SK-N-MC (cell line): ENCODE results near the gene SYNM.

Experiments used
- DNase-seq: peaks from one replicate; pipeline ENCODE4 v3.0.0-alpha.2; 2011; ENCODE audit warnings: low read depth, low spot score
- H3K27ac ChIP-seq: fragments of 200-600 bp; sonication (generic); 2 replicates; pipeline ENCODE4 v1.5.1; 2016; ENCODE audit warnings: mixed run types
- H3K36me3 ChIP-seq: fragments of 200-600 bp; sonication (generic); 2 replicates; pipeline ENCODE4 v1.6.1; 2017; ENCODE audit warnings: antibody characterized with exemption, low read length, mixed read lengths; ENCODE audit not compliant: insufficient read depth
- H3K4me3 ChIP-seq: fragments of 200-600 bp; sonication (generic); 2 replicates; pipeline ENCODE4 v1.5.1; 2016
- H3K9ac ChIP-seq: fragments of 200-600 bp; sonication (generic); 2 replicates; pipeline ENCODE4 v1.8.0; 2017; ENCODE audit warnings: mixed run types, mixed read lengths; ENCODE audit not compliant: insufficient read length
- H3K9me3 ChIP-seq: fragments of 200-600 bp; sonication (generic); 2 replicates; pipeline ENCODE4 v1.6.1; 2017; ENCODE audit warnings: low read depth, mild to moderate bottlenecking, antibody characterized with exemption, low read length, moderate library complexity, mixed read lengths
- EZH2 ChIP-seq: fragments of 200-600 bp; sonication (generic); IDR thresholded peaks from one replicate; pipeline ENCODE4 v1.6.1; 2017; ENCODE audit warnings: antibody characterized with exemption
- FOXP2 ChIP-seq: optimal IDR thresholded peaks from 2 replicates; pipeline ENCODE3; 2011; ENCODE audit warnings: mild to moderate bottlenecking, moderate library complexity; ENCODE audit not compliant: insufficient read depth; ENCODE audit errors: extremely low read length, control extremely low read depth
- POLR2AphosphoS5 ChIP-seq: IDR thresholded peaks from 2 replicates; pipeline ENCODE4 v1.6.1; 2012; ENCODE audit warnings: mild to moderate bottlenecking, low read depth, low read length, borderline replicate concordance

SYNM gene

GRCh38 chr15:99131441-99132023, 26.7 kb downstream of the SYNM start:
- no peaks in the 10 kb centered on the region for H3K9me3 ChIP-seq
- TF ChIP-seq POLR2AphosphoS5 (no peak), EZH2 (no peak), FOXP2 (no peak)
- H3K9ac ChIP-seq, result no peak overlapping the region
- no peak for DNase-seq
- H3K36me3 ChIP-seq, result no peaks in the 10 kb centered on the region
- H3K27ac ChIP-seq, result no peak overlapping the region
- no peak overlapping the region for H3K4me3 ChIP-seq

- TF ChIP-seq POLR2AphosphoS5 (no peak), FOXP2 (no peak), EZH2 (no peak)
- Histone ChIP-seq H3K27ac (no peak overlapping the region), H3K36me3 (no peaks in the 10 kb centered on the region), H3K4me3 (no peak overlapping the region), H3K9ac (no peak overlapping the region), H3K9me3 (no peaks in the 10 kb centered on the region)
- DNase-seq, result no peak
Observed at GRCh38 chr15:99132122-99132521, 27.2 kb downstream of the SYNM start.

DNA sequence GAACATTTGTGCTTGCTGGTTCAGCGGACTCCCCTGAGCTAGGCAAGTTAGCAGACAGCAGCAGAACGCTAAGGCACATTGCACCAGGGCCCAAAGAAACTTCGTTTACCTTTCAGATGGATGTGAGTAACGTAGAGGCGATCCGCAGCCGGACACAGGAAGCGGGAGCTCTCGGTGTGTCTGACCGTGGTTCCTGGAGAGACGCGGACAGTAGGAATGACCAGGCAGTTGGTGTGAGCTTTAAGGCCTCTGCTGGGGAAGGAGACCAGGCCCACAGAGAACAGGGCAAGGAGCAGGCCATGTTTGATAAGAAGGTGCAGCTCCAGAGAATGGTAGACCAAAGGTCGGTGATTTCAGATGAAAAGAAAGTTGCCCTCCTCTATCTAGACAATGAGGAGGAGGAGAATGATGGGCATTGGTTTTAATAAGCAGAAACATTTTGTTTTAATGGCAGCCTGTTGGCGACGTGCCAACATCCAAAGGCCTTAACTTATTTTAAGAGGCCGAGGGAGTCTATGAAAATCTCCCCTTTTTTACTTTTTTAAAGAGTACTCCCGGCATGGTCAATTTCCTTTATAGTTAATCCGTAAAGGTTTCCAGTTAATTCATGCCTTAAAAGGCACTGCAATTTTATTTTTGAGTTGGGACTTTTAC, 27.9 kb downstream of the SYNM start:
- Histone ChIP-seq H3K36me3 (no peaks in the 10 kb centered on the region), H3K9ac (no peak overlapping the region), H3K4me3 (no peak overlapping the region), H3K9me3 (no peaks in the 10 kb centered on the region), H3K27ac (no peak overlapping the region)
- TF ChIP-seq POLR2AphosphoS5, result no peak
- TF ChIP-seq FOXP2, result no peak
- no peak for TF ChIP-seq EZH2
- no peak for DNase-seq

GRCh38 chr15:99134317-99134821, 29.5 kb downstream of the SYNM start:
- no peaks in the 10 kb centered on the region for H3K9me3 ChIP-seq
- TF ChIP-seq EZH2 (no peak), FOXP2 (no peak), POLR2AphosphoS5 (no peak)
- no peak overlapping the region for H3K27ac ChIP-seq
- no peak for DNase-seq
- H3K36me3 ChIP-seq, result no peaks in the 10 kb centered on the region
- H3K4me3 ChIP-seq, result no peak overlapping the region
- no peak overlapping the region for H3K9ac ChIP-seq

- H3K9me3 ChIP-seq, result no peaks in the 10 kb centered on the region
- DNase-seq, result no peak
- no peak overlapping the region for H3K9ac ChIP-seq
- no peak overlapping the region for H3K4me3 ChIP-seq
- H3K27ac ChIP-seq, result no peak overlapping the region
- no peaks in the 10 kb centered on the region for H3K36me3 ChIP-seq
- TF ChIP-seq POLR2AphosphoS5 (no peak), EZH2 (no peak), FOXP2 (no peak)
Observed at GRCh38 chr15:99135194-99135593, 30.3 kb downstream of the SYNM start.

DNA sequence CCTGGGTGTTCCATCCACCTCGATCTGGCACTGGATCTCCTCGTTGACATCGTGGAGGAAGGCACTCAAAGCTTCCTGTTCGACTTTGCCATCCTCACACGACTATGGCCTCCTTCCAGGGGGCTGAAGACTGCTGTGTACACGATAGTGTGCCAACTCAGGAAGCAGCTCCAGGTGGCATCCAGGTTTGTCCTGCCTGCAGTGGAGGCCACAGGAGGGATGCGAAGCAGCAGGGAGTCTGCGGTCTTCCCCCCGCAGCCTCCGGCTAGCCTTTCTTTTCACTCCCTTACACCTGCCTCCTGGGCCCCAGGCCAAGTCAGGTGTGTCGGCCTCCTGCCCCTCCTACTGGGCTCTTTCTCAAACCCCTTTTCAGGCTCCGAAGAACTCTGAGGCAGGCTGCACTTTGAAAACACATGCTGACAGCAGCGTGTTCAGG, 32.2 kb downstream of the SYNM start:
- TF ChIP-seq POLR2AphosphoS5 (no peak), FOXP2 (no peak), EZH2 (no peak)
- Histone ChIP-seq H3K4me3 (no peak overlapping the region), H3K27ac (no peak overlapping the region), H3K36me3 (no peaks in the 10 kb centered on the region), H3K9me3 (no peaks in the 10 kb centered on the region), H3K9ac (no peak overlapping the region)
- DNase-seq, result no peak

- no peak overlapping the region for H3K9ac ChIP-seq
- H3K36me3 ChIP-seq, result no peaks in the 10 kb centered on the region
- no peaks in the 10 kb centered on the region for H3K9me3 ChIP-seq
- no peak overlapping the region for H3K27ac ChIP-seq
- H3K4me3 ChIP-seq, result no peak overlapping the region
- TF ChIP-seq FOXP2, result no peak
- no peak for TF ChIP-seq EZH2
- TF ChIP-seq POLR2AphosphoS5, result no peak
- no peak for DNase-seq
Observed at GRCh38 chr15:99137877-99138276, 33.0 kb downstream of the SYNM start.

DNA sequence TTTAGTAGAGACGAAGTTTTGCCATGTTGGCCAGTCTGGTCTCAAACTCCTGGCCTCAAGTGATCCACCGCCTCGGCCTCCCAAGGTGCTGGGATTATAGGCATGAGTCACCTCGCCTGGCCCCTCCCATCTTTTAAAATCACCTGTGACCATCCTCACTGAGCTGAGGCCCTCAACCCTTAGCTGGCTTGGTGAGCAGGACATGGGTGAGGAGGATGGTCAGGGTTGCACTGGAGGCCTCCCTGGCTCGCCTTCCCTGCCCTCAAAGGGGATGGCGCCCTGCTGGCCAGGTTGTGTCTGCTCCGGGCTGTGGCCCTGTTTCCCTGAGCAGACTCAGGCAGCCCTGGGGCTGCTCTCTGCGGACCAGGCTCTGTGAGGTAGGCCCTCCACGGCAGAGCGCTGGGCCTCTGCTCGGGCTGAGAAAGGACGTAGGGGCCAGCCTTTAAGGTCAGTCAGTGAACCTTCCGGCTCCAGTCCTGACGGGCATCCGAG, 33.7 kb downstream of the SYNM start:
- H3K4me3 ChIP-seq, result no peak overlapping the region
- H3K27ac ChIP-seq, result no peak overlapping the region
- H3K9me3 ChIP-seq, result no peaks in the 10 kb centered on the region
- DNase-seq, result no peak
- H3K9ac ChIP-seq, result no peak overlapping the region
- H3K36me3 ChIP-seq, result no peaks in the 10 kb centered on the region
- TF ChIP-seq EZH2 (no peak), FOXP2 (no peak), POLR2AphosphoS5 (no peak)

GRCh38 chr15:99139276-99139675, 34.4 kb downstream of the SYNM start:
- Histone ChIP-seq H3K9ac (no peak overlapping the region), H3K4me3 (no peak overlapping the region), H3K9me3 (no peaks in the 10 kb centered on the region), H3K36me3 (no peaks in the 10 kb centered on the region), H3K27ac (no peak overlapping the region)
- no peak for DNase-seq
- TF ChIP-seq EZH2 (no peak), FOXP2 (no peak), POLR2AphosphoS5 (no peak)
